Measurements from ENCODE around the gene ABHD2.

Gene ABHD2

GRCh38 chr15:89203705-89204273, 115.5 kb downstream of the ABHD2 start:
- Histone ChIP-seq H3K36me3 (peaks cover 0 to 26% (median 9%) of the 10 kb centered on the region in 11 experiments; a peak in 14 of 22 replicates), H3K27me3 (no peaks in the 10 kb centered on the region), H3K4me3 (no peak overlapping the region), H3K4me2 (peak overlapping the region in 10 of 11 experiments; percentile 32 to 73 (median 57); a peak in 21 of 22 replicates), H3K4me1 (peaks cover 9 to 45% (median 35%) of the 10 kb centered on the region in 10 experiments; a peak in 19 of 20 replicates), H4K20me1 (no peaks in the 10 kb centered on the region), H3K27ac (peak overlapping the region in 4 of 11 experiments; percentile 26 to 56 (median 32); a peak in 7 of 22 replicates), H3K9ac (no peak overlapping the region), H3K9me3 (replicated peaks in 1 of 11) (no peaks in the 10 kb centered on the region)
- TF ChIP-seq Cebpa-rat (IDR thresholded peaks at IDR 0.05), result no peak

- TF ChIP-seq Cebpa-rat (IDR thresholded peaks at IDR 0.05), result no peak
- H3K4me1 ChIP-seq, result peaks cover 9 to 42% (median 35%) of the 10 kb centered on the region in 10 experiments; a peak in 19 of 20 replicates
- H3K9me3 ChIP-seq (replicated peaks in 1 of 11), result no peaks in the 10 kb centered on the region
- H3K27me3 ChIP-seq, result no peaks in the 10 kb centered on the region
- H3K9ac ChIP-seq, result 0 out of 22 replicates have a peak overlapping the region, but pooled peaks of 2 of the 11 experiments have one; percentile 14 to 26
- H4K20me1 ChIP-seq, result no peaks in the 10 kb centered on the region
- H3K27ac ChIP-seq, result no peak overlapping the region; a peak in 1 of 22 replicates
- H3K36me3 ChIP-seq, result peaks cover 0 to 4% (median 0%) of the 10 kb centered on the region in 11 experiments; a peak in 2 of 22 replicates
- peak overlapping the region in 9 of 11 experiments; percentile 20 to 61 (median 50); a peak in 13 of 22 replicates for H3K4me2 ChIP-seq
- no peak overlapping the region for H3K4me3 ChIP-seq
These were observed 117.8 kb downstream of the ABHD2 start for GRCh38 chr15:89205991-89206585.

GRCh38 chr15:89206908-89207331, 118.7 kb downstream of the ABHD2 start:
- H3K9me3 ChIP-seq (replicated peaks in 1 of 11), result no peaks in the 10 kb centered on the region
- H3K27ac ChIP-seq, result no peak overlapping the region
- no peak overlapping the region for H3K9ac ChIP-seq
- no peak overlapping the region for H3K4me3 ChIP-seq
- H3K4me2 ChIP-seq, result peak overlapping the region in 5 of 11 experiments; percentile 9 to 57 (median 47); a peak in 6 of 22 replicates
- H3K4me1 ChIP-seq, result peaks cover 9 to 42% (median 35%) of the 10 kb centered on the region in 10 experiments; a peak in 19 of 20 replicates
- no peaks in the 10 kb centered on the region for H4K20me1 ChIP-seq
- TF ChIP-seq Cebpa-rat (IDR thresholded peaks at IDR 0.05), result no peak
- no peaks in the 10 kb centered on the region for H3K27me3 ChIP-seq
- no peaks in the 10 kb centered on the region for H3K36me3 ChIP-seq

- Histone ChIP-seq H3K4me1 (peaks cover 9 to 40% (median 33%) of the 10 kb centered on the region in 10 experiments; a peak in 19 of 20 replicates), H3K27ac (no peak overlapping the region), H3K4me2 (no peak overlapping the region), H3K4me3 (no peak overlapping the region), H3K27me3 (no peaks in the 10 kb centered on the region), H3K36me3 (no peaks in the 10 kb centered on the region), H4K20me1 (no peaks in the 10 kb centered on the region), H3K9ac (no peak overlapping the region), H3K9me3 (replicated peaks in 1 of 11) (no peaks in the 10 kb centered on the region)
- TF ChIP-seq Cebpa-rat (IDR thresholded peaks at IDR 0.05), result no peak
These were observed 120.0 kb downstream of the ABHD2 start for GRCh38 chr15:89208256-89208655.

GRCh38 chr15:89209057-89209456, 120.8 kb downstream of the ABHD2 start:
- Histone ChIP-seq H3K36me3 (no peaks in the 10 kb centered on the region), H3K27ac (no peak overlapping the region), H3K9ac (no peak overlapping the region), H4K20me1 (no peaks in the 10 kb centered on the region), H3K4me2 (no peak overlapping the region), H3K27me3 (no peaks in the 10 kb centered on the region), H3K9me3 (replicated peaks in 1 of 11) (no peaks in the 10 kb centered on the region), H3K4me1 (peaks cover 2 to 32% (median 25%) of the 10 kb centered on the region in 10 experiments; a peak in 19 of 20 replicates), H3K4me3 (no peak overlapping the region)
- no peak for TF ChIP-seq Cebpa-rat (IDR thresholded peaks at IDR 0.05)

- Histone ChIP-seq H3K27me3 (no peaks in the 10 kb centered on the region), H3K9me3 (replicated peaks in 1 of 11) (no peaks in the 10 kb centered on the region), H4K20me1 (peaks cover 0 to under 1% (median 0%) of the 10 kb centered on the region in 11 experiments; a peak in 1 of 22 replicates), H3K4me2 (no peak overlapping the region), H3K4me1 (peaks cover 0 to 7% (median under 1%) of the 10 kb centered on the region in 10 experiments; a peak in 6 of 20 replicates), H3K9ac (no peak overlapping the region), H3K27ac (no peak overlapping the region), H3K4me3 (no peak overlapping the region), H3K36me3 (no peaks in the 10 kb centered on the region)
- 0 out of 22 replicates have a peak, but pooled peaks of 1 of the 11 experiments have one; percentile 10 for TF ChIP-seq Cebpa-rat (IDR thresholded peaks at IDR 0.05)
These were observed 123.5 kb downstream of the ABHD2 start for GRCh38 chr15:89211678-89212170.

GRCh38 chr15:89215627-89216026, 127.4 kb downstream of the ABHD2 start:
- TF ChIP-seq Cebpa-rat (IDR thresholded peaks at IDR 0.05), result no peak
- H3K9me3 ChIP-seq (replicated peaks in 1 of 11), result no peaks in the 10 kb centered on the region
- H4K20me1 ChIP-seq, result peaks cover 0 to 5% (median 0%) of the 10 kb centered on the region in 11 experiments; a peak in 2 of 22 replicates
- 0 out of 20 replicates have a peak, but pooled peaks cover 0 to 3% (median 0%) of the 10 kb centered on the region in 10 experiments for H3K4me1 ChIP-seq
- H3K9ac ChIP-seq, result no peak overlapping the region
- H3K4me2 ChIP-seq, result no peak overlapping the region
- H3K4me3 ChIP-seq, result no peak overlapping the region
- no peak overlapping the region for H3K27ac ChIP-seq
- H3K36me3 ChIP-seq, result no peaks in the 10 kb centered on the region
- H3K27me3 ChIP-seq, result no peaks in the 10 kb centered on the region

- no peak for TF ChIP-seq Cebpa-rat (IDR thresholded peaks at IDR 0.05)
- Histone ChIP-seq H3K9me3 (replicated peaks in 1 of 11) (no peaks in the 10 kb centered on the region), H3K4me3 (no peak overlapping the region), H3K9ac (no peak overlapping the region), H3K27me3 (no peaks in the 10 kb centered on the region), H3K27ac (no peak overlapping the region), H3K4me1 (0 out of 20 replicates have a peak, but pooled peaks cover 0 to 3% (median 0%) of the 10 kb centered on the region in 10 experiments), H4K20me1 (peaks cover 0 to 5% (median 0%) of the 10 kb centered on the region in 11 experiments; a peak in 2 of 22 replicates), H3K36me3 (no peaks in the 10 kb centered on the region), H3K4me2 (no peak overlapping the region)
These were observed 128.8 kb downstream of the ABHD2 start for GRCh38 chr15:89217031-89217430.

All from BLaER1 treated with 17β-estradiol and CSF1 and Interleukin-3, amounts not matched to agents 10 nM and 100 nM (cell line).